ENCODE data around the gene SERPINE2.

Gene SERPINE2, protein sequence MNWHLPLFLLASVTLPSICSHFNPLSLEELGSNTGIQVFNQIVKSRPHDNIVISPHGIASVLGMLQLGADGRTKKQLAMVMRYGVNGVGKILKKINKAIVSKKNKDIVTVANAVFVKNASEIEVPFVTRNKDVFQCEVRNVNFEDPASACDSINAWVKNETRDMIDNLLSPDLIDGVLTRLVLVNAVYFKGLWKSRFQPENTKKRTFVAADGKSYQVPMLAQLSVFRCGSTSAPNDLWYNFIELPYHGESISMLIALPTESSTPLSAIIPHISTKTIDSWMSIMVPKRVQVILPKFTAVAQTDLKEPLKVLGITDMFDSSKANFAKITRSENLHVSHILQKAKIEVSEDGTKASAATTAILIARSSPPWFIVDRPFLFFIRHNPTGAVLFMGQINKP

DNA sequence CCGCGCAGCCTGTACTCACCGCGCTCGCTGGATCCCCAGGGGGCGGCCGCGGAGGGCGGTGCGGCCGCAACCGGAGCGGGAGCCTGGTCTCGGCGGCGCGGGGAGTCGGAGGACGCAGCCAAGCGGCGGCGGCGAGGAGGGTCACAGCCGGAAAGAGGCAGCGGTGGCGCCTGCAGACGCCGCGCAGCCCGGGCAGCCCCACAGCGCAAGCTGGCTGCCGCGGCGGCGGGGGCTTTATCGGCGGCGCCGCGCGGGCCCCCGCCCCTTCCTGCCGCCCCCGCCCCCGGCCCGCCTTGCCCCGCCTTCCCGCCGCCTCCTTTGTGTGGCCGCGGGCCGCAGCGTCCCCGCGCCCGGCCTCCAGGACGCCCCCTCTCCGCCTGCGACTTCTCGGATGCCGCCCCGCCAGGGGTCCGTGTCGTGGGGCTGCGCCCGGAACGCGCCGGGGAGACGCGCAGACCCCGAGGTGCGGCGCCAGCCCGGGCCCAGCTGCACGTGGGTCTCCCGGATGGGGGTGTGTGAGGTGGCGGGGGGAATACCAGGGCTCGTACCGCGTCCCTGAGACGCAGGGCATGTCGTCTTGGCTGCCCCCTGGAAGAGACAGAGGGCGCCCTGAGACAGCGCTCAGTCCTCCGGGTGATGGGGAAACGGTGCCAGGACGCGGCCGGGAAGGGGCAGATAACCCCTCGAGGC is at the start of gene SERPINE2:
TSS of gene SERPINE2 (minus strand) at position 207 of the 690 bp plus-strand sequence. CDS start 37,386 bp downstream, outside the sequence.
- in situ Hi-C loops (cut with HindIII; ENCODE audit: low sequenced_read_pairs), result no loop called here

DNA sequence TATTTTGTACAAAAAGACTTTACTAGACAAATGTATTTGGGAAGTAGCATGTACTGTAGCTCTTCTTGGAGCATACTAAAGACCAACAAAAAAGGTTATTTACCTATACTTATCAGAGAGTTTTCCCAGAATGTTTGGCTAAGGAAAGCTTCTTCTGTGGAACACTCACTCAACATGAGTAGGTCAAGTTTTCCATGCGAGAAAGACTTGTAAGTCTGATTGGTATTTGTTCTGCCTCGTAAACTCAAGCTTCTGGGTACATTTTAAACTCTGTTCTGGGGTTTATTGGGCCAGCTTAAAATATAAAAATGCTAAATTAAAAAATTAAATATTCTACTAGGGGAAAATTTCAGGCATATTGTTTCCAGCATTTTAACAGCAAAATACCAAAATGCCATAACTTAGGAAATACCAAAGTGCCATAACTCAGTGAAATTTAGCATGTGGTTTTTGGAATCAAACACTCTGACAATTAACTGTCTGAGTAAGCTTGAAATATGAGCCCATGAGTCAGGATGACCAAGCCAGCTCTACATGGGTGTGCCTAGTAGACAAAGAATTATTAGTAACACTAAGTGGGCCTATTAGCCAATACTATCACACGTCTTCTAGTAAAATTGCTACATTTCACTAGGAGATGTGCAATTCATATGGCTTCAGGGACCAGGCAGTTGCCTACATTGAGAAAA is 47.3 kb upstream of the SERPINE2 start:
- in situ Hi-C loops (cut with HindIII; ENCODE audit: low sequenced_read_pairs), result no loop called here

GRCh38 chr2:224085811-224086210 is 46.7 kb upstream of the SERPINE2 start:
- in situ Hi-C loops (cut with HindIII; ENCODE audit: low sequenced_read_pairs), result no loop called here

DNA sequence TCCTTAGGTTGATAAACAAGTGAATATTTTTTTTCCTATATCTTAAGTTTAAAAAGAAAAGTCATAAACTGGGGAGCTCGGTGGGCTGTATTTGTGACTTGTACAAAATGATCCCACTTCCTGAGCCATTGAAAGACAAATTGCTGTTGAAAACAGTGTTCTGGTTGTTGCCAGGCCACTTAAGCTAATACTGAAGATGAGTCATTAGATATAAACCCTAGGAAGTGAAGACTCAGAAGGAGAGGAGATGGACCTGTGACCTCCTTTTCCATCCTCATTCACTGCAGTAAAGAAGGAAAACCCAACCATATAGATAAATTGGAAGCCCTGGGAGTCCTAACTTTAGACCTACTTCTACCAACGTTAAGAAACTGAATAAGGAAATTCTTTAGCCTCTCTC is 46.2 kb upstream of the SERPINE2 start:
- in situ Hi-C loops (cut with HindIII; ENCODE audit: low sequenced_read_pairs), result no loop called here

- in situ Hi-C loops (cut with HindIII; ENCODE audit: low sequenced_read_pairs), result no loop called here
Observed at GRCh38 chr2:224084266-224084892, 45.3 kb upstream of the SERPINE2 start.

DNA sequence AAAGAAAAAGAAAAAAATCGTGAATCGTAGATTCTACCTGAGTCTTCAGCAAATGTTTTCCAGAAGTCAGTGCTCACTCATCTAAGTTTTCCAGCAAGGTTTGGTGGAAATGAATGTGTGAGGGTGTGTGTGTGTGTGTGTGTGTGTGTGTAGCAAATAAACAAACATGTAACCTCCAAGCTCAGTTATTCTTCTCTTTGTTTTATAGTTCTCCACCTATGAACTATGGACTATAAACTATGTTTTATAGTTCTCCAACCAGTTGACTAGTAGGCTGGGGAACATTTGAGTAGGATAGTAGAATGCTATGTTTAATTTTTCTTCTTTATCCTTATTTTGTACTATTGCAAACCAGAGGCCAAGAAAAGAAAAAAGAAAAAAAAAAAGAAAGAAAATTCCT is 44.6 kb upstream of the SERPINE2 start:
- in situ Hi-C loops (cut with HindIII; ENCODE audit: low sequenced_read_pairs), result no loop called here

DNA sequence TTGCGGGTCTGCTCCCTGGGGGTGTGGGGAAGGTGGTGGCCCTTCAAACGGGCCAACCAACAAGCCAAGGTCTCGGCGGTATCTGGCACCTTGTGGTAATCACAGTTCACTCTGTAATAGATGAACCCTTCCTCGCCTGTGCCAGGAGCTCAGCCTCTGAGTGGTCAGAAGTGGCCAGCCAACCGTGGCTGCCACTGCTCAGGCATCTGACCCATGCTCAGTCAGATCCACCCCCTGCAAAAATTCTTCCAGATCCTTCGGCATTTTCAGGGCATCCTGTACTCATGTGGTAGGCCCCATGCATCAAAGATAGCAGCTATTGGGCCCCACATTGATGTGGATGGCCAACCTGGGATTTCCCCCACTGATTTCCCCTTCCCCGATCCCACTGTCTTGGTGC is 39.6 kb upstream of the SERPINE2 start:
- in situ Hi-C loops (cut with HindIII; ENCODE audit: low sequenced_read_pairs), result no loop called here

DNA sequence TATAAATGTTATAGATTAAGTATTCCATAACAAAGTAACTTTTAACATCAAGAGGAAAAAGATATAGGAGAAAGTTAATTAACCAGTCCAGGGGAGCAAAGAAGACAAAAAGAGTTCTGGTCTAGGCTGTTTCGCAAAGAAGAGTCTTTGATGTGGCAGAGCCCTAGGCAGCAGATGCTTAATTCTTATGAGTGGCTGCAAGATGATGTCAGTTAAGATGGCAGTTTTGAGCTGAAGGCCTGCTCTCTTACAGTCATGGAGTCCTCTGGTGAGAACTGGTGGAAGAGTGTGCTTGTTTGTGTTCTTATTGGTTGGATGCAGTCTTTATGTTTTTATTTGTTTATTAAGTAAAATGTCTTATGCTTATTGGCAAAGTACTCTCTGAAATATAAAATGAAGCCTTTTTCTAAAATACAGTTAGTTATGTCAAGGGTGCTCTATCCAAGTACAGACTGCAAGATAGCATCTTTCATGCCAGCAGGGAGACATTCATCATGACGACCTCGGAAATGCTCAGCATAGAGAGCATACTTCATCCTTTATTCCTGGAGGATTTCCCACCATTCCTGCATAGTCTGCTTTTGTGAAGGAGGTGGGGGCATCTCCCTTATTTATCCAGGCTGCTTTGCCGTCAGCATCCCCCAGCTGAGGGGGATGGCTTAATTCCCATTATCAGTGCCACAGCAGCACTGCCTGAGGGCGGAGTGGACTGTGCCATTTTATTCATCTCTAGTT is 38.9 kb upstream of the SERPINE2 start:
- in situ Hi-C loops (cut with HindIII; ENCODE audit: low sequenced_read_pairs), result no loop called here

DNA sequence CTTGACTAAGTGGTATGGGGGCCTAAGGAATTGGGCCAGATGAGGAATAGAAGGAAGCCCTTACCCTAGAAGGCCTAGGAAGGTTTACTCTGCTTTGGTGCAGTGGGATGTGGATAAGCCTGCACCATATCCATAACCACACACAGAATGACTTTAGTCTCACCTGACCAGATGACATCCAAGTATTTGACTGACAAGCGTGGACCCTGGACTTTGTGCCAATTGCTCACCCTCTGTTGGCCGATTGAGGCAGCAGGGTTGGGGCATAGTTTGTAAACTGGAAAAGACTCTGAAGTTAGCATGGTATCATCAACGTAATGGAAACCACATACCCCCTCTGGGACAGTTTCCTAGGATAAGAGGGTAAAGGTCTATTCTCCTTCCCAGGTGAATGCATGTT is 36.5 kb upstream of the SERPINE2 start:
- in situ Hi-C loops (cut with HindIII; ENCODE audit: low sequenced_read_pairs), result no loop called here

- in situ Hi-C loops (cut with HindIII; ENCODE audit: low sequenced_read_pairs), result no loop called here
Observed at GRCh38 chr2:224073676-224074075, 34.6 kb upstream of the SERPINE2 start.

- in situ Hi-C loops (cut with HindIII; ENCODE audit: low sequenced_read_pairs), result no loop called here
Observed at GRCh38 chr2:224072541-224073188, 33.6 kb upstream of the SERPINE2 start.

- in situ Hi-C loops (cut with HindIII; ENCODE audit: low sequenced_read_pairs), result no loop called here
Observed at GRCh38 chr2:224069172-224069571, 30.1 kb upstream of the SERPINE2 start.

GRCh38 chr2:224063298-224063648 is 24.2 kb upstream of the SERPINE2 start:
- in situ Hi-C loops (cut with HindIII; ENCODE audit: low sequenced_read_pairs), result no loop called here

GRCh38 chr2:224062481-224063297 is 23.6 kb upstream of the SERPINE2 start:
- in situ Hi-C loops (cut with HindIII; ENCODE audit: low sequenced_read_pairs), result no loop called here

- in situ Hi-C loops (cut with HindIII; ENCODE audit: low sequenced_read_pairs), result no loop called here
Observed at GRCh38 chr2:224060783-224061482, 21.8 kb upstream of the SERPINE2 start.

DNA sequence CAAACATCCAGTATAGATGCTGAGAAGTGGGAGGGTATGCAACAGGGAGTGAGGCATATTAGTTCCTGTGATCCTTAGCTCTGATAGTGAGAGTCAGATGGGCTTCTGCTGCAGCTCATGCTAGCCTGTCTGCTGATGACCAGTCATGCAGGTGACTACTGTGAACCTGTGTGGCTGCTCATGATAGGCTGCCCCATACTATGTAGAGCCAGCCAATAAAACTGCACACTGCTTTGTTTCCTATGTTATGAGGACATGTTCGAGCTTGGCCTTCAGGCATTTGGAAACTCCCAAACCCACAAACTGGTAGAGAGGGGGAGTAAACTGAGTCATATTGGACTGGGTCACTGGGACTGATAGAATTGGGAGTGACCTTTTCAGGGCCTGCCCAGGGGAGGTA is 20.1 kb upstream of the SERPINE2 start:
- in situ Hi-C loops (cut with HindIII; ENCODE audit: low sequenced_read_pairs), result no loop called here

- in situ Hi-C loops (cut with HindIII; ENCODE audit: low sequenced_read_pairs), result no loop called here
Observed at GRCh38 chr2:224058048-224058775, 19.1 kb upstream of the SERPINE2 start.

- in situ Hi-C loops (cut with HindIII; ENCODE audit: low sequenced_read_pairs), result no loop called here
Observed at GRCh38 chr2:224056889-224057288, 17.8 kb upstream of the SERPINE2 start.
